GM19351 (cell line): Measurements from ENCODE around the gene VAV1.
"Not testable (repeated sequence)": the region's sequence is repeated elsewhere in the genome, so short reads cannot be mapped to it uniquely, and the experiment has no call there.

Source experiments
- ATAC-seq: cut with Tn5 transposase; IDR thresholded peaks from one replicate; pipeline ENCODE4 v1.9.1; 2021; ENCODE audit warnings: mild to moderate bottlenecking, moderate library complexity; ENCODE audit not compliant: unreplicated experiment

Gene VAV1

GRCh38 chr19:6779206-6779605, 6.7 kb downstream of the VAV1 start:
- ATAC-seq, result no peak

- no peak for ATAC-seq
These were observed 14.9 kb downstream of the VAV1 start for GRCh38 chr19:6787393-6787792.

- ATAC-seq, result no peak
These were observed 16.4 kb downstream of the VAV1 start for GRCh38 chr19:6788896-6789295.

- ATAC-seq, result no peak
These were observed 18.0 kb downstream of the VAV1 start for GRCh38 chr19:6790194-6791128.

GRCh38 chr19:6791237-6791636, 18.7 kb downstream of the VAV1 start:
- ATAC-seq, result no peak

- no peak for ATAC-seq
These were observed 20.9 kb downstream of the VAV1 start for GRCh38 chr19:6793411-6793810.

- no peak for ATAC-seq
These were observed 21.5 kb downstream of the VAV1 start for GRCh38 chr19:6793973-6794372.

- ATAC-seq, result no peak
These were observed 22.4 kb downstream of the VAV1 start for GRCh38 chr19:6794686-6795431.

- no peak for ATAC-seq
These were observed 23.8 kb downstream of the VAV1 start for GRCh38 chr19:6796278-6796677.

- no peak for ATAC-seq
These were observed 25.1 kb downstream of the VAV1 start for GRCh38 chr19:6797646-6798045.

- not testable (repeated sequence) for ATAC-seq
These were observed 27.8 kb downstream of the VAV1 start for GRCh38 chr19:6800160-6800790.

GRCh38 chr19:6800991-6801484, 28.5 kb downstream of the VAV1 start:
- no peak for ATAC-seq

- ATAC-seq, result no peak
These were observed 29.1 kb downstream of the VAV1 start for GRCh38 chr19:6801485-6802086.

GRCh38 chr19:6802336-6803035, 30.0 kb downstream of the VAV1 start:
- ATAC-seq, result no peak

GRCh38 chr19:6803036-6803404, 30.5 kb downstream of the VAV1 start:
- ATAC-seq, result no peak

- no peak for ATAC-seq
These were observed 34.0 kb downstream of the VAV1 start for GRCh38 chr19:6806488-6806887.

- no peak for ATAC-seq
These were observed 34.8 kb downstream of the VAV1 start for GRCh38 chr19:6807291-6807690.

GRCh38 chr19:6808494-6808893, 36.0 kb downstream of the VAV1 start:
- no peak for ATAC-seq

- ATAC-seq, result no peak
These were observed 36.8 kb downstream of the VAV1 start for GRCh38 chr19:6809262-6809661.

- ATAC-seq, result no peak
These were observed 38.9 kb downstream of the VAV1 start for GRCh38 chr19:6811378-6811777.
